ENCODE measurements around the gene MOB3C.

Gene MOB3C

DNA sequence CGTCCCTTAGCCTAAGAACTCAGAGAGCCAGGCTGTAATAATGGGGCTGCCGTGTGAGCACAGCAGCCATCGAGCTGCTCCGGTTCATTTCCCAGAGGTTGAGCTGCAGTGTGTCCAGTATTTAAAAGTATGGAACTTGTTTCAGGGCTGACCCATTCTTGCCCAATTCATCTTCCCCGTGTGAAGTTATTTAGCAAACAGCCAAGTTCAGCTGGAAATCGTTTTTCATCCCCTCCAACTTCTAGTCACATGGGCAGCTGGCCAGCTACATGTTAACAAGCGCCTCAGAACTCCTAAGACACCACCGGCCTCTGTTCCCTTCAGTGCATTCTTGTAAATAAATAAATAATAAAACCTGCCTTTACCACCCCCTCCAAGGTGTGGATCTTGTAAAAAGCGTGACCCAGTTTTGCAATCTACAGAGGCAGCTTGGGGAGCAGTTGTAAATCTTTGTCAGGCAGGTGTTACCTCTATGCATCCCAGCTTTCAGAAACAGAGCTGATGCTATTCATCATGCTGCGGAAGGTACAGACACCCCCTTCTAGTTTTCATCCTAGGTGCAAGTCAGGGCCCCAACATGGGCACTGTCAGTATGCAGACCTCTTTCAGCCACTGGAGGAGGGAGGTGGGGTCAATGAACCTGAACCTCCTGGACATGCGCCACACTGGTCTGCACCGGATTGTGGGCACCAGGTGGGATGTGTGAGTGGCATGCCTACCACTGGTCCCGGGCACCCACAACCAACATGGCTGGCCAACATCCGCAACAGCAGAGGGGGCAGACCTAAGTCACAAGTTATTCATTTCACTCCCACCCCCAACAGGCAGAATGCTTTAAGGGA, 46.5 kb downstream of the MOB3C start:
- no peak for DNase-seq

DNA sequence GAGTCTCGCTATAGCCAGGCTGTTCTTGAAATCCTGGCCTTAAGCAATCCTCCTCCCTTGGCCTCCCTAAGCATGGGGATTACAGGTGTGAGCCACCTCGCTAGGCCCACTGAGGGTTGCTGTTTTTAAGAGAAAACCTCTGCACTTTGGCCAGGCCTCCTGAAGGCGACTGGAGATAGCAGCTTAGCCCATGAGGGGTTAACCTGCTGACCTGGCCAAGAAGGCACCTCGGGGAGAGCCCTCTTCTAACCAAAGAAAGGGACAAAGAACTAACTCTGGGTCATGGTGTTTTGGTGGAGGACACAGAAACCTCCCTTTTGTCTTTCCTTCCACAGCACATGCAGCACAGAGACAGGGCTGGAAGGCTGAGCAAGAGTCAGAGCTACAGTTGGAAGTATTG, 47.5 kb downstream of the MOB3C start:
- DNase-seq = no peak

DNA sequence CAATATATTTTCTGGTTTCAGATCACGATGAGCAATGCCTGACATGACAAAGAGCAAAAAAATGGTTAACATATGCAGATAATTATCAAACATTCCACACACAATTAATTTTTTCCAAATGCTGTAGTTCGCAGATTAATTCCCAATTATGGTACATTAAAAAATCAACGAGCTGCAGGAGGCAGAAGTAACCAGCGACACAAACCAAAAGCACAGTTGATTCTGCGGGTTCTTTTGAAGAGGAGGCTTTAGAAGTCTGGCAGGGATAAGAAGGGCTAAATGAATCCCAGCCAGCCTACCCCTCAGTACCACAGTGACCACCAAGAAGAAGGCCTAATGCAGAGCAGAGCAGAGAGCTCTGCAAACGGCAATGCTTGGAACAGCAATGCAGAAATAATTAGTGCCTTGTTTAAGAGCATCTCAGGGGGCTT, 48.1 kb downstream of the MOB3C start:
- no peak for DNase-seq

GRCh38 chr1:46563341-46563740, 53.3 kb downstream of the MOB3C start:
- DNase-seq = no peak

DNA sequence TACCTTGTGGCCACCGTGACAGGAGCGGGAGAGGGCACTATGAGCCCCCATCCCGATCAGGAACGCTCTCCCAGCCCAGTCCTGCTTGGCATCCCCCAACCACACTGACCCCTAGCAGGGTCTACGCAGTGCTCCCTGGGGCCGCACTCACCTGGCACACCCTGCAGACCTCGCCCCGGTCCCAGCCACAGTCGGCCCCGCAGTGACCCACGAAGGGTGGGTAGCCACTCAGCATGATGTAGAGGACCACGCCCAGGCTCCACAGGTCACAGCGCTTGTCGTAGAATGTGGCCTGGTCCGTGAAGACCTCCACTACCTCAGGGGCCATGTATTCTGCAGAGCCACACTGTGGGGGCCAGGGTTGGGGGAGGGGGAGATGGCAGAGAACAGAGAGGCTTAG, 54.1 kb downstream of the MOB3C start:
- no peak for DNase-seq

DNA sequence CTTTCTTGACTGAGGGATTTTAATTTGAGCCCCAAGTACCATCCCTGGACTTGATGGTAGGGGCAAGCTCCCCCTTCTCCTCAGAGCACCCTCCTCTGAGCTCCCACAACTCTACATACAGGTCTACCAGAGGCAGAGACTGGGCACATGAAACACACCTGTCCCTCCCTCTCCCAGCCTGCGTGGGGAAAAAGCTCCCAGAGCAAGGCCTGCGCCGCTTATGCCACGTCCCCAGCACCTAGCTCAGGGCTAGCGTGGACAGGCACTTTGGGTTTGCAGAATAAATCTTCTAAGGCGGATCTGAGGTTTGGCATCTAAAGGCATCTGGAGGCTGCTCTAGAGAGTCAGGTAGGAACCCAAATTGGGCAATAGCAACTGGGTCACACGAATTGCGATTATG, 57.6 kb downstream of the MOB3C start:
- no peak for DNase-seq

- DNase-seq = peak; percentile 16
Observed at GRCh38 chr1:46558141-46558963, 58.3 kb downstream of the MOB3C start.

Data from NCI-H146 (cell line).